DND-41 (cell line): Measurements from ENCODE around the gene ZNF699.
"Not testable (repeated sequence)": the region's sequence is repeated elsewhere in the genome, so short reads cannot be mapped to it uniquely, and the experiment has no call there.

ENCODE experiments used
- ATAC-seq: fragments of 200-7000 bp; cut with Tn5 transposase; 3 replicates; pipeline ENCODE4 v1.9.1; 2021; ENCODE audit warnings: low read depth; ENCODE audit not compliant: insufficient read depth
- DNase-seq: peaks from one replicate; pipeline ENCODE4 v3.0.0-alpha.2; 2020
- H2AFZ ChIP-seq: 2 replicates; pipeline ENCODE4 v1.6.0; 2012; ENCODE audit warnings: low read depth, low read length
- H3K27ac ChIP-seq: 2 replicates; pipeline ENCODE4 v1.5.1; 2012; ENCODE audit warnings: low read length, inconsistent platforms
- H3K27me3 ChIP-seq: fragments of 200-600 bp; sonication (generic); 2 replicates; pipeline ENCODE4 v1.6.0; 2012; ENCODE audit warnings: low read length, mild to moderate bottlenecking, inconsistent platforms; ENCODE audit not compliant: insufficient read depth, poor library complexity
- H3K36me3 ChIP-seq: 2 replicates; pipeline ENCODE4 v1.5.1; 2012; ENCODE audit warnings: low read length, inconsistent platforms; ENCODE audit not compliant: insufficient read depth
- H3K4me1 ChIP-seq: 2 replicates; pipeline ENCODE4 v1.5.1; 2012; ENCODE audit warnings: mild to moderate bottlenecking, low read length; ENCODE audit not compliant: insufficient read depth
- H3K4me2 ChIP-seq: 2 replicates; pipeline ENCODE4 v1.6.0; 2012; ENCODE audit warnings: mild to moderate bottlenecking, moderate library complexity, low read length, inconsistent platforms; ENCODE audit not compliant: insufficient read depth
- H3K4me3 ChIP-seq, 2 experiments: fragments of 200-600 bp in 1 of 2; shearing (Covaris generic) in 1 of 2; 2 replicates each; pipeline ENCODE4 v1.5.1; 2012 to 2016; ENCODE audit warnings: inconsistent platforms in 2 of 2, low read length in 2 of 2, mild to moderate bottlenecking in 2 of 2, low read depth in 1 of 2, moderate library complexity in 1 of 2
- H3K79me2 ChIP-seq: 2 replicates; pipeline ENCODE4 v1.6.0; 2012; ENCODE audit warnings: low read length, inconsistent platforms; ENCODE audit not compliant: insufficient read depth
- H3K9ac ChIP-seq: 2 replicates; pipeline ENCODE4 v1.6.0; 2012; ENCODE audit warnings: low read depth, mild to moderate bottlenecking, inconsistent platforms, low read length, moderate library complexity
- H3K9me3 ChIP-seq: 2 replicates; pipeline ENCODE4 v1.5.1; 2012; ENCODE audit warnings: low read length, moderate library complexity, mild to moderate bottlenecking, inconsistent platforms; ENCODE audit not compliant: insufficient read depth, severe bottlenecking
- H4K20me1 ChIP-seq: 2 replicates; pipeline ENCODE4 v1.6.0; 2012; ENCODE audit warnings: low read length; ENCODE audit not compliant: insufficient read depth
- EZH2 ChIP-seq: IDR thresholded peaks from 3 replicates; pipeline ENCODE4 v1.6.1; 2012; ENCODE audit warnings: borderline replicate concordance, low read depth, mild to moderate bottlenecking, moderate library complexity, low read length, inconsistent platforms; ENCODE audit not compliant: severe bottlenecking
- TF ChIP-seq, protein P1 (sequence below): IDR thresholded peaks from 2 replicates; pipeline ENCODE4 v1.5.1; 2012; ENCODE audit warnings: borderline replicate concordance, low read length, moderate library complexity, mild to moderate bottlenecking; ENCODE audit not compliant: poor library complexity, severe bottlenecking; ENCODE audit errors: extremely low read depth

The ZNF699 gene

DNA sequence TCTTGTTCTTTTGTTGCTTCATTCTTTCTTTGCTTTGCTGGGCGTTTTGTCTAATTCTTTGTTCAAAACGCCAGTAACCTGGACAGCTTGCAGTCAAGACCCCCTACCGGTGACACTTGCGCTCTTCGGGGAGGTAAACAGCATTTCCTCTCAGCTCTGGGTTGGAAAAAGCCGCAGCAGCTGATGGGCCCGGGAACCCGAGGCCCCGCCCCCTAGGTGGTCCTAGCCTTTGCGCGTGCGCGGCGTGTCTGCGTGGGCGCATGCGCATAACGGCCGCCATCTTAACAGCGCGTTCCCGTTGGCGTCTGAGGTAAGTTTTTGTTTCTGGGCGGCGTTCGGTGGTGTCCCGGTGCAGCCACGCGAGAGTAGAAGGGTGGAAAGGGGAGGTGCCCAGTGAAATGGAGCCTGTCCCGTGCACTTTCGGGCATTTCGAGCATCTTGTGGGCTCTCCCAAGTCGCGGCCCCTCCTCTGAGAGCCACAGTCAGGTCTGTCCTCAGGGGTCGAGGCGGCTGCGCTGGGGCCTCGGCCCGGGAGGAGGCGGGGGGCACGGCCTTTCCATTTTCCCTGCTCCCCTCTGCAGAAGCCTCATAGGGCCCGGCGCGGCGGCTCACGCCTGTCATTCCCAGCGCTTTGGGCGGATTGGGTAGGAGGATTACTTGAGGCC lies 14.4 kb upstream of the ZNF699 start, which contains the start of gene ZNF559:
TSS of gene ZNF559 (plus strand) at position 261 of the 665 bp plus-strand sequence. CDS start 14,371 bp downstream, outside the sequence.
- Histone ChIP-seq H3K79me2 (peaks cover 48% of the 10 kb centered on the region), H3K36me3 (peaks cover 32% of the 10 kb centered on the region), H4K20me1 (no peaks in the 10 kb centered on the region), H3K9me3 (peaks cover 15% of the 10 kb centered on the region), H3K4me1 (peaks cover 41% of the 10 kb centered on the region), H3K27ac (peak within 1 kb of the TSS; percentile 87), H3K9ac (peak within 1 kb of the TSS; percentile 85), H2AFZ (peak within 1 kb of the TSS; percentile 82), H3K4me2 (peak within 1 kb of the TSS; percentile 94), H3K4me3 (peak within 1 kb of the TSS; percentile 47 to 88), H3K27me3 (no peaks in the 10 kb centered on the region)
- TF ChIP-seq EZH2, result no peak
- TF ChIP-seq, protein P1, sequence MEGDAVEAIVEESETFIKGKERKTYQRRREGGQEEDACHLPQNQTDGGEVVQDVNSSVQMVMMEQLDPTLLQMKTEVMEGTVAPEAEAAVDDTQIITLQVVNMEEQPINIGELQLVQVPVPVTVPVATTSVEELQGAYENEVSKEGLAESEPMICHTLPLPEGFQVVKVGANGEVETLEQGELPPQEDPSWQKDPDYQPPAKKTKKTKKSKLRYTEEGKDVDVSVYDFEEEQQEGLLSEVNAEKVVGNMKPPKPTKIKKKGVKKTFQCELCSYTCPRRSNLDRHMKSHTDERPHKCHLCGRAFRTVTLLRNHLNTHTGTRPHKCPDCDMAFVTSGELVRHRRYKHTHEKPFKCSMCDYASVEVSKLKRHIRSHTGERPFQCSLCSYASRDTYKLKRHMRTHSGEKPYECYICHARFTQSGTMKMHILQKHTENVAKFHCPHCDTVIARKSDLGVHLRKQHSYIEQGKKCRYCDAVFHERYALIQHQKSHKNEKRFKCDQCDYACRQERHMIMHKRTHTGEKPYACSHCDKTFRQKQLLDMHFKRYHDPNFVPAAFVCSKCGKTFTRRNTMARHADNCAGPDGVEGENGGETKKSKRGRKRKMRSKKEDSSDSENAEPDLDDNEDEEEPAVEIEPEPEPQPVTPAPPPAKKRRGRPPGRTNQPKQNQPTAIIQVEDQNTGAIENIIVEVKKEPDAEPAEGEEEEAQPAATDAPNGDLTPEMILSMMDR, result peak; percentile 79
- peak; percentile 95 for ATAC-seq
- DNase-seq, result peak; percentile 98

DNA sequence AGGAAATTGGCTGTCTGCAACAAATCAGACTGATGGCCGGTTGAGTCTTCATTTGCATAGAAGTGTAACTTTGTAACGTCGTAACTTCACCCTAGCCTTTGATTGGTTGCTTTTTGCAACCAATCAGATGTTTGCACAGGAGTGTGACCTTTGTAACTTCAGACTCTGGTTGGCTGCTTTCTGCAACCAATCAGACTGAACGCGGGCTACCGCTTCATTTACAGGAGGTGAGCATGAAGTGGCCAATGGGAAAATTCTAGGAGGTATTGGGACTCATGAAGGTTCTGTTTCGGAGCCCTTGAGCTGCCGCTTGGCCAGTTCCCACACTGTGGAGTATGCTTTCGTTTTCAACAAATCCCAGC lies 13.9 kb upstream of the ZNF699 start:
- peaks cover 10% of the 10 kb centered on the region for H3K9me3 ChIP-seq
- H3K27me3 ChIP-seq, result no peaks in the 10 kb centered on the region
- no peak for TF ChIP-seq EZH2
- TF ChIP-seq, protein P1, result no peak
- H2AFZ ChIP-seq, result peak overlapping the region; percentile 81
- DNase-seq (peak; percentile 70), ATAC-seq (peak; percentile 27)
- H3K4me1 ChIP-seq, result peaks cover 41% of the 10 kb centered on the region
- H3K36me3 ChIP-seq, result peaks cover 29% of the 10 kb centered on the region
- H4K20me1 ChIP-seq, result no peaks in the 10 kb centered on the region
- peak overlapping the region; percentile 85 for H3K9ac ChIP-seq
- H3K4me3 ChIP-seq, result peak overlapping the region; percentile 4 to 88; a peak in 3 of 4 replicates
- H3K79me2 ChIP-seq, result peaks cover 43% of the 10 kb centered on the region
- peak overlapping the region; percentile 94 for H3K4me2 ChIP-seq
- H3K27ac ChIP-seq, result peak overlapping the region; percentile 87

DNA sequence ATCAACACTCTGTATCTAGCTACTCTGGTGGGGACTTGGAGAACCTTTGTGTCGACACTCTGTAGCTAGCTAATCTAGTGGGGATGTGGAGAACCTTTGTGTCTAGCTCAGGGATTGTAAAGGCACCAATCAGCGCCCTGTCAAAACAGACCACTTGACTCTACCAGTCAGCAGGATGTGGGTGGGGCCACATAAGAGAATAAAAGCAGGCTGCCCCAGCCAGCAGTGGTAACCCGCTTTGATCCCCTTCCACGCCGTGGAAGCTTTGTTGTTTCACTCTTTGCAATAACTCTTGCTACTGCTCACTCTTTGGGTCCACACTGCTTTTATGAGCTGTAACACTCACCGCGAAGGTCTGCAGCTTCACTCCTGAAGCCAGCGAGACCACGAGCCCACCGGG lies 12.6 kb upstream of the ZNF699 start:
- peak overlapping the region in 1 of 2 experiments; percentile 88; a peak in 1 of 4 replicates for H3K4me3 ChIP-seq
- DNase-seq, result peak; percentile 79
- peaks cover 30% of the 10 kb centered on the region for H3K79me2 ChIP-seq
- H3K4me2 ChIP-seq, result peak overlapping the region; percentile 94
- H3K9me3 ChIP-seq, H3K27me3 ChIP-seq, H4K20me1 ChIP-seq, ATAC-seq: not testable (repeated sequence)
- H3K36me3 ChIP-seq, result peaks cover 15% of the 10 kb centered on the region
- peak overlapping the region; percentile 81; the same call in 1 of the 2 replicates for H2AFZ ChIP-seq
- peak overlapping the region; percentile 87 for H3K27ac ChIP-seq
- H3K9ac ChIP-seq, result peak overlapping the region; percentile 85
- H3K4me1 ChIP-seq, result peaks cover 41% of the 10 kb centered on the region

DNA sequence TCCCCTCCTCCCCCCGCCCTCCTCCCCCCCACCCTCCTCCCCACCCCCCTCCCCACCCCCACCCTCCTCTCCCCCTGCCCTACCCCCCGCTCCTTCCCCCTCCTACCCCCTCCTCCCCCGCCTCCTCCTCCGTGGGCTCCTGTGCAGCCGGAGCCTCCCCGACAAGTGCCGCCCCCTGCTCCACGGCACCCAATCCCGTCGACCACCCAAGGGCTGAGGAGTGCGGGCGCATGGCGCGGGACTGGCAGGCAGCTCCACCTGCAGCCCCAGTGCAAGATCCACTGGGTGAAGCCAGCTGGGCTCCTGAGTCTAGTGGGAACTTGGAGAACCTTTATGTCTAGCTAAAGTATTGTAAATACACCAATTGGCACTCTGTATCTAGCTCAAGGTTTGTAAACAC lies 12.1 kb upstream of the ZNF699 start:
- H3K4me2 ChIP-seq, H3K9me3 ChIP-seq, H4K20me1 ChIP-seq, DNase-seq, H3K4me3 ChIP-seq, ATAC-seq, H3K9ac ChIP-seq, H2AFZ ChIP-seq, H3K27ac ChIP-seq, H3K27me3 ChIP-seq: not testable (repeated sequence)
- Histone ChIP-seq H3K4me1 (peaks cover 41% of the 10 kb centered on the region), H3K36me3 (peaks cover 11% of the 10 kb centered on the region), H3K79me2 (peaks cover 26% of the 10 kb centered on the region)
